Transverse colon (tissue), 4 donors: ENCODE results near the gene STARD13. TPM values are rescaled to one million over a fixed set of nuclear protein-coding genes. Genes with fewer than 3 reads are reported as not detected.
A peak's percentile ranks its signal among the peaks of the same experiment; 100 is the strongest.

Experiments
- DNase-seq: peaks from one replicate; pipeline ENCODE4 v3.0.0-alpha.2; 2019
- H3K27ac ChIP-seq, 4 donors: fragments of 200-600 bp; sonication (generic); 2 replicates each; pipeline ENCODE4 v1.5.1; 2016 to 2018; ENCODE audit warnings: inconsistent platforms in 4 of 4
- H3K27me3 ChIP-seq: fragments of 200-600 bp; sonication (generic); 2 replicates; pipeline ENCODE4 v1.5.1; 2017; ENCODE audit warnings: inconsistent platforms
- H3K36me3 ChIP-seq, 4 donors: fragments of 200-600 bp; sonication (generic); 2 replicates each; pipeline ENCODE4 v1.5.1; 2017 to 2019; ENCODE audit warnings: inconsistent platforms in 4 of 4
- H3K4me1 ChIP-seq, 4 donors: fragments of 200-600 bp; sonication (generic); 2 replicates each; pipeline ENCODE4 v1.5.1; 2017 to 2020; ENCODE audit warnings: inconsistent platforms in 4 of 4
- H3K4me3 ChIP-seq, 4 donors: fragments of 200-600 bp; sonication (generic); 1 replicate in 1 of 4; 2 replicates in 3 of 4; pipeline versions ENCODE4 v1.5.1 to v1.6.1; 2017 to 2019; ENCODE audit warnings: inconsistent platforms in 4 of 4
- H3K9me3 ChIP-seq, 2 donors: fragments of 200-600 bp; sonication (generic); 2 replicates each; pipeline ENCODE4 v1.5.1; 2017 to 2019; ENCODE audit warnings: inconsistent platforms in 2 of 2
- EP300 ChIP-seq: sonication (generic); formaldehyde crosslinking; IDR thresholded peaks from one replicate; pipeline ENCODE4 v1.6.1; 2017; ENCODE audit warnings: antibody characterized with exemption, low read depth
- POLR2A ChIP-seq: fragments of 450-650 bp; IDR thresholded peaks from one replicate; pipeline ENCODE4 v1.6.1; 2016; ENCODE audit warnings: antibody characterized with exemption, mild to moderate bottlenecking, moderate library complexity
- POLR2AphosphoS5 ChIP-seq, 3 donors: sonication (generic); formaldehyde crosslinking; IDR thresholded peaks; one replicate each; pipeline ENCODE4 v1.6.1; 2016; ENCODE audit warnings: antibody characterized with exemption in 3 of 3
- WGBS, 2 donors: methylation state at CpG; one replicate each; pipeline ENCODE4 v1.1.5; 2018; ENCODE audit warnings: low coverage in 1 of 2; 5-methylcytosine and 5-hydroxymethylcytosine counted together
- in situ Hi-C, 4 donors: fragments of 200-750 bp; cut with MboI; loops; one replicate each; pipeline versions ENCODE4 v1.15.0 to v1.15.1; 2017; ENCODE audit warnings: low sequenced_read_pairs in 3 of 4, low pct_ligation_motif_present in 1 of 4, low pct_unique_long_range_greater_than_20kb in 1 of 4
- intact Hi-C: fragments of 100-400 bp; cut with DNase I; formaldehyde crosslinking; loops from one replicate; pipeline ENCODE4 v1.15.1; 2023; ENCODE audit warnings: low total_unique reads
- total RNA-seq, 4 donors: library from RNA; depleted of rRNA; stranded (reverse); fragments of >200 nt; gene quantifications; one replicate each; pipeline ENCODE4 v1.1.0, GENCODE V29; 2016
- TF ChIP-seq, protein P1 (sequence below), 5 experiments: fragments of 200-600 bp in 3 of 5; fragments of 450-650 bp in 2 of 5; sonication (generic) in 3 of 5; IDR thresholded peaks; 1 replicate in 2 of 5; 2 replicates in 3 of 5; pipeline ENCODE4 v1.5.1; 2016 to 2017; ENCODE audit warnings: antibody characterized with exemption in 5 of 5, inconsistent platforms in 3 of 5, mild to moderate bottlenecking in 2 of 5, moderate library complexity in 1 of 5

STARD13 gene
- total RNA-seq, 4 donors from 2014 or later: 18.1 to 107 (median 41.5) TPM

DNA sequence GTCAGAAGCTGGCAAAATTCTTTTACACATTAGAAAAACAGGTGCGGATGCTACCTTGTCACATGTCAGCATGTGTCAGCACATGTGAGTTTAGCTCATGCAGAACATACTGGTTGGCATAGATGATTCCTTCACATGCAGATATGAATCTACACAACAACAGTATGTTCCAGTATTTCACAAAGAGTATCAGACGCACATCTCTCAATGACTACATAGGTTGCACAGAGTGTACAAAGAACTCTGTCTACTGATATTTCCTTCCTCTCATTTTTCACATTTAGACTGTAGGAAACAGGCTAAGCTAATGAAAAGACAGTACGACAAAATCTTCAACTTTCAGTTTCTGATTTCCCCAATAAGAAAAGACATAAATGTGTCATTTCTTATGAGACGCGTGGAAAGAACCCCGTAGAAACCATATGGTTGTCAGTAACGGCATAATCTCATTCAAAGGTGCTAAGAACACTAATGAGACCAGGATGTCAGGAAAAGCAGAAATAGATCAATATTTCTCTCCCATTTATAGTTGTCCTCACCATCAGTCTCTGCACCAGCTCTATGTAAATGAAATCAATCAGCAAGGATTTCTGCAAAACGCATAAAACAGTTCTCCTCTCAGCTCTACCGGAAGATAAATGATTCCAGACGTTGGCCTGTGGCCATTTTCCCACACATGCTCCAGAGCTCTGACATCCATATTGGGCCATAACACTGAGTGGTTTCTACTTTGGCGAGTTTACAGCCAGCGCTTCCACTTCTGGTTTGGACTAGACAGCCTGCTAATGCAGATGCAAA lies 81.2 kb downstream of the STARD13 start:
- TF ChIP-seq POLR2AphosphoS5 (IDR thresholded peaks at IDR 0.05) (peak; percentile 45 to 80 (median 59)), POLR2A (no peak), EP300 (peak; percentile 43)
- no peaks in the 10 kb centered on the region for H3K9me3 ChIP-seq
- H3K4me1 ChIP-seq: peaks cover 11 to 53% (median 24%) of the 10 kb centered on the region in 4 donors
- in situ Hi-C loops: loop anchor here in 1 of 4 donors (25.0 kb wide), 1 partner anchor 333 kb away; no protein-coding TSS in a partner anchor
- no peaks in the 10 kb centered on the region for H3K36me3 ChIP-seq
- DNase-seq: peak; percentile 59
- 55 to 63% methylated on average over 9 to 12 of the region's 12 CpGs for WGBS, 2 donors
- H3K27ac ChIP-seq: peak overlapping the region; percentile 71 to 84 (median 79)
- H3K4me3 ChIP-seq: peak overlapping the region; percentile 9 to 33 (median 18)
- H3K27me3 ChIP-seq: no peaks in the 10 kb centered on the region
- intact Hi-C loops: loop anchor here (10.0 kb wide), 2 partner anchors 90 to 340 kb away; no protein-coding TSS in a partner anchor

DNA sequence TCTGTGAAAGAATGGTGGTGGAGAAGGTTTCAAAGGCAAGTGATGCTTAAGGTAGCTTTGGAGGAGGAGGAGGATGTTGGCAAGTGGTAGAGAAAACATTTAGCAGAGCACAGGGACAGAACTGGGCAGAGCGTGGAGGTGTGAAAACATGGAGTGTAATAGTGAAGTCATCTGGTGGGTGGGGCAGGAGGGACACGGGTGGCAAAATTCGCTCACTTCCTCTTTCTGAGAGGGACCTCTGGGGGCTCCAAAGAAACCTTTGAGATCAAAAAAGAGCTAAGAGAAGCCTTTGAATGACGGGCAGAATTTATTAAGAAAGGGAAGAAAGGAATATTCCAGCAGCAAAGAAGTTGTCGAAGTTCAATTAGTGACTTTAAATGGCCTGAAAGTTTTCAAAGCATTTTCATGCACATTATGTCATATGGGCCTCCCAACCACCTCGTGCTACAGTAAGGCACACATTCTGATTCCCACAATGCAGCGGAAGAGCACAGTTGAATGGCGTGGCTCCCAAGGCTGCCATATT lies 82.8 kb downstream of the STARD13 start:
- H3K27ac ChIP-seq: peak overlapping the region; percentile 71 to 84 (median 79)
- in situ Hi-C loops: loop anchor here in 1 of 4 donors (25.0 kb wide), 1 partner anchor 335 kb away; no protein-coding TSS in a partner anchor
- intact Hi-C loops: loop anchor here (10.0 kb wide), 2 partner anchors 88 to 342 kb away; no protein-coding TSS in a partner anchor
- no peak overlapping the region for H3K4me3 ChIP-seq
- H3K36me3 ChIP-seq: no peaks in the 10 kb centered on the region
- no peaks in the 10 kb centered on the region for H3K9me3 ChIP-seq
- DNase-seq: no peak
- H3K27me3 ChIP-seq: no peaks in the 10 kb centered on the region
- 79 to 88% methylated on average over 8 of the region's 8 CpGs for WGBS, 2 donors
- peaks cover 9 to 55% (median 16%) of the 10 kb centered on the region in 4 donors for H3K4me1 ChIP-seq
- TF ChIP-seq POLR2AphosphoS5 (IDR thresholded peaks at IDR 0.05) (no peak), POLR2A (no peak), EP300 (no peak)
- TF ChIP-seq, protein P1, sequence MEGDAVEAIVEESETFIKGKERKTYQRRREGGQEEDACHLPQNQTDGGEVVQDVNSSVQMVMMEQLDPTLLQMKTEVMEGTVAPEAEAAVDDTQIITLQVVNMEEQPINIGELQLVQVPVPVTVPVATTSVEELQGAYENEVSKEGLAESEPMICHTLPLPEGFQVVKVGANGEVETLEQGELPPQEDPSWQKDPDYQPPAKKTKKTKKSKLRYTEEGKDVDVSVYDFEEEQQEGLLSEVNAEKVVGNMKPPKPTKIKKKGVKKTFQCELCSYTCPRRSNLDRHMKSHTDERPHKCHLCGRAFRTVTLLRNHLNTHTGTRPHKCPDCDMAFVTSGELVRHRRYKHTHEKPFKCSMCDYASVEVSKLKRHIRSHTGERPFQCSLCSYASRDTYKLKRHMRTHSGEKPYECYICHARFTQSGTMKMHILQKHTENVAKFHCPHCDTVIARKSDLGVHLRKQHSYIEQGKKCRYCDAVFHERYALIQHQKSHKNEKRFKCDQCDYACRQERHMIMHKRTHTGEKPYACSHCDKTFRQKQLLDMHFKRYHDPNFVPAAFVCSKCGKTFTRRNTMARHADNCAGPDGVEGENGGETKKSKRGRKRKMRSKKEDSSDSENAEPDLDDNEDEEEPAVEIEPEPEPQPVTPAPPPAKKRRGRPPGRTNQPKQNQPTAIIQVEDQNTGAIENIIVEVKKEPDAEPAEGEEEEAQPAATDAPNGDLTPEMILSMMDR (IDR thresholded peaks at IDR 0.05): no peak

DNA sequence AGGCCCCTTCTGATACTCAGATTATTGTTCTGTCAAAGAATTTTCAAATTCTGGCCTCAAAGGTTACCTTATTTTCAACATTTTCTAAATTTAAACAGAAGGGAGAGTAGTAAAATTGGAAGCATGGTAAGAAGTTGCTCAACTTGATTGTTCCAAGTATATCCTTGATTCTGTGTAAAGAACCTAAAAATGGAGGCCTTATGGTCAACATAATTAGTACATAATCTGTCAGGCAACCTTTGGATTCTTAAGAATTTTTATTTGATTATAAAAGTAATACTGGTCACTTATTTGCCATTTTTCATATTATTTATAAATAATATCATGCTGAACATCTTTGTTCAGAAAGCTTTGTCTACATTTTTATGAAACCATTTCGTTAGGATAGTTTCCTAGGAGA lies 83.9 kb downstream of the STARD13 start:
- WGBS, 2 donors: 60 to 67% methylated on average over 1 of the region's 1 CpG
- H3K27me3 ChIP-seq: no peaks in the 10 kb centered on the region
- no peaks in the 10 kb centered on the region for H3K36me3 ChIP-seq
- TF ChIP-seq POLR2A (no peak), EP300 (no peak), POLR2AphosphoS5 (IDR thresholded peaks at IDR 0.05) (no peak)
- TF ChIP-seq, protein P1 (IDR thresholded peaks at IDR 0.05): no peak
- in situ Hi-C loops: loop anchor here in 1 of 4 donors (25.0 kb wide), 1 partner anchor 336 kb away; no protein-coding TSS in a partner anchor
- H3K27ac ChIP-seq: peak overlapping the region in 3 of 4 donors; percentile 1 to 84 (median 3)
- DNase-seq: no peak
- intact Hi-C loops: loop anchor here (10.0 kb wide), 2 partner anchors 87 to 343 kb away; no protein-coding TSS in a partner anchor
- H3K9me3 ChIP-seq: no peaks in the 10 kb centered on the region
- H3K4me1 ChIP-seq: peaks cover 4 to 50% (median 12%) of the 10 kb centered on the region in 4 donors
- no peak overlapping the region for H3K4me3 ChIP-seq

DNA sequence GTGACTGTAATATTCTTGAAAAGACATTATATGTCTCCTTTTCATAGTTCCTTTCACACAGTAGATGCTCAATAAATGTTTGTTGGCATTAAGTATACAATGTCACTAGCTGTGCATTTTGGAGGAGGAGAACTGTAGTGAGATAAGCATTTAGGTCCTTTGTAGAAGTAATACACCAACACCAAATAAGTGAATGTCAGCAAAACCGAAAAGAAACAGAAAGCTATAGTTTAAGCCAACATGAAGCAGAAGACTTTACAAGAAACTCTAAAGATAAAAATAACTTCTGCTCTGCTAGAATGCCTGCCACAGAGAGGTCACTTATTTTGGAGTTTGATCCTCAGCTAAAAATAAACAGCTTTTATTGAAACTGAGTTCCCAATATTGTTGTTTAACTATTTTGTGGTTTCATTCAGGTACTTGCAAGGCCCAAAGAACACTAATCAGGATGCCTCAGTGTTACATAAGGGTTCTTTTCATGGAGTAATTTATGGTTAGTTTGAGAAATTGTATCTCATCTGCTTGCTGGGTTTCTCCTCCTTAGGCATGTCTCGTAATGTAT lies 86.2 kb downstream of the STARD13 start:
- in situ Hi-C loops: no loop called here
- DNase-seq: no peak
- intact Hi-C loops: no loop called here
- Histone ChIP-seq H3K27me3 (no peaks in the 10 kb centered on the region), H3K4me3 (no peak overlapping the region), H3K27ac (peak overlapping the region; percentile 59 to 73 (median 62)), H3K4me1 (peaks cover 9 to 56% (median 20%) of the 10 kb centered on the region in 4 donors), H3K9me3 (no peaks in the 10 kb centered on the region), H3K36me3 (no peaks in the 10 kb centered on the region)
- TF ChIP-seq, protein P1 (IDR thresholded peaks at IDR 0.05): no peak
- TF ChIP-seq POLR2AphosphoS5 (IDR thresholded peaks at IDR 0.05) (no peak), EP300 (no peak), POLR2A (no peak)
- 64 to 73% methylated on average over 2 of the region's 2 CpGs for WGBS, 2 donors
